SK-N-SH (cell line): Measurements from ENCODE around the gene ATP11C.

ENCODE experiments used
- CTCF ChIP-seq: fragments of 200-600 bp; sonication (generic); IDR thresholded peaks from 2 replicates; pipeline ENCODE4 v1.6.1; 2017; ENCODE audit warnings: antibody characterized with exemption, mild to moderate bottlenecking, moderate library complexity
- TCF12 ChIP-seq: IDR thresholded peaks from 2 replicates; pipeline ENCODE4 v1.4.0; 2012
- TF ChIP-seq, protein P1 (sequence below): IDR thresholded peaks from 2 replicates; pipeline ENCODE4 v1.6.1; 2012; ENCODE audit warnings: mild to moderate bottlenecking, low read depth, low read length, moderate library complexity

DNA sequence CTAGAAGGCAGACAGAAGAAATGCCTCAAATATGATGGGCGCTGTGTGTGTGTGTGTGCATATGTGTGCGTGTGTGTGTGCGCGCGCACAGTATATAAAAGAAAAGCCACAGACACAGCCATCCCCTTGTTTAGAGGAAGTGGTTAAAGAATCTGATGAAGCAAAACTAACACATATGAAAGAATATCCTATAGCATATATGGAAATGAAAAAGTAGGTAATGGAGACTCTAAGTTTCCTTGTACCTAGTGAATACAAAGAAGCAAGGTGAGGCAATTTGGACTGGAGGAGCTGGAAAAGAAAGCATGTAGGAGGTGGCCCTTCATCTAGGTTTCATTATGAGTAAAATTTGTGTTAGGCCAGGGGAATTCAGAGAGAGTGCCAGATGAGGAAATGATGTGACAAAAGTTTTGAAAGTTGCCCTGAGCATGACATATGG lies 166.3 kb downstream of the ATP11C start:
- no peak for TF ChIP-seq CTCF
- TF ChIP-seq, protein P1, sequence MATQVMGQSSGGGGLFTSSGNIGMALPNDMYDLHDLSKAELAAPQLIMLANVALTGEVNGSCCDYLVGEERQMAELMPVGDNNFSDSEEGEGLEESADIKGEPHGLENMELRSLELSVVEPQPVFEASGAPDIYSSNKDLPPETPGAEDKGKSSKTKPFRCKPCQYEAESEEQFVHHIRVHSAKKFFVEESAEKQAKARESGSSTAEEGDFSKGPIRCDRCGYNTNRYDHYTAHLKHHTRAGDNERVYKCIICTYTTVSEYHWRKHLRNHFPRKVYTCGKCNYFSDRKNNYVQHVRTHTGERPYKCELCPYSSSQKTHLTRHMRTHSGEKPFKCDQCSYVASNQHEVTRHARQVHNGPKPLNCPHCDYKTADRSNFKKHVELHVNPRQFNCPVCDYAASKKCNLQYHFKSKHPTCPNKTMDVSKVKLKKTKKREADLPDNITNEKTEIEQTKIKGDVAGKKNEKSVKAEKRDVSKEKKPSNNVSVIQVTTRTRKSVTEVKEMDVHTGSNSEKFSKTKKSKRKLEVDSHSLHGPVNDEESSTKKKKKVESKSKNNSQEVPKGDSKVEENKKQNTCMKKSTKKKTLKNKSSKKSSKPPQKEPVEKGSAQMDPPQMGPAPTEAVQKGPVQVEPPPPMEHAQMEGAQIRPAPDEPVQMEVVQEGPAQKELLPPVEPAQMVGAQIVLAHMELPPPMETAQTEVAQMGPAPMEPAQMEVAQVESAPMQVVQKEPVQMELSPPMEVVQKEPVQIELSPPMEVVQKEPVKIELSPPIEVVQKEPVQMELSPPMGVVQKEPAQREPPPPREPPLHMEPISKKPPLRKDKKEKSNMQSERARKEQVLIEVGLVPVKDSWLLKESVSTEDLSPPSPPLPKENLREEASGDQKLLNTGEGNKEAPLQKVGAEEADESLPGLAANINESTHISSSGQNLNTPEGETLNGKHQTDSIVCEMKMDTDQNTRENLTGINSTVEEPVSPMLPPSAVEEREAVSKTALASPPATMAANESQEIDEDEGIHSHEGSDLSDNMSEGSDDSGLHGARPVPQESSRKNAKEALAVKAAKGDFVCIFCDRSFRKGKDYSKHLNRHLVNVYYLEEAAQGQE: no peak
- TF ChIP-seq TCF12: no peak
